ENCODE results near the gene TMEM50B. TPM values are rescaled to one million over a fixed set of nuclear protein-coding genes. Genes with fewer than 3 reads are reported as not detected.
A peak's percentile ranks its signal among the peaks of the same experiment; 100 is the strongest.

The TMEM50B gene
- total and polyA plus RNA-seq, 2 experiments from 2014 or later, result 73.1 to 88.0 TPM

DNA sequence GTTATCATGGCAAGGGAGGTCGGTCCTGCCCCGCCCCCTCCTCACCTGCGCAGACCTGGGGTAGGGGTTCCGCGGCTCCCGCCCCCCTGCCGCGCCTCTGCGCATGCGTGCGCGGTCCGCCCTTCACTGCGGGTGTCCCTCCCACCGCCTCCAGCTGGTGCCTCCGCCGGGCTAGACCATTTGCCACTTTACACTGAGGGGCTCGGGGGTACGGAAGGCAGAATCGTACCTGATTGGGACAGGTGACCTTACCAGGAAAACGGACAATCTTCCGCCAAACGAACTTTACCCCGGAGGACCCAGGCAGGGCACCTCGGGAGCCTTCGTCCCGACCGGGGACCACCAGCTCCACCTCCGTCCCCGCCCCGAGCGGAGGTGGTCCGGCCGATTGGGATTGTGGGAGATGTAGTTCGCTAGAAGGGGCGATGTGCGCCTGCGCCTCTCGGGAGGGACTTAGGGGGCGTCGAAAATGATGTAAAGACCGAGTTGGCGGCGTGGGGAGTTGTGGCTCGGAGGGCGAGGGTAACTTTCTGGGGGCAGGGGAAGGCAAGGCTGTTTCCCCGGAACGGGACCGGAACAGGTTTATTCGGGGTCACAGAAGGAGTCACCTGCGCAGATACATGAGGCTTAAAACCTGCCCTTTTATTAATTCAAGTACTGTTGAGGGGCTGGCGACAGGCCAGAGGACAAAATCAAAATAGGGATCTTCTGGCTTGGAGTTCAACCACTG lies 11.8 kb upstream of the TMEM50B start, which contains the start of gene DNAJC28:
TSS of gene DNAJC28 (minus strand) at position 344 of the 730 bp plus-strand sequence. CDS start 2,323 bp downstream, outside the sequence.
- Histone ChIP-seq H3K4me3 (peak within 1 kb of the TSS; percentile 66), H3K27me3 (no peaks in the 10 kb centered on the region), H4K20me1 (ENCODE audit: insufficient read depth, poor library complexity, severe bottlenecking) (no peaks in the 10 kb centered on the region), H3K27ac (peak within 1 kb of the TSS; percentile 71), H3K9me2 (replicated peaks; ENCODE audit: insufficient read depth) (no peaks in the 10 kb centered on the region), H3K9me3 (ENCODE audit: low read depth) (no peaks in the 10 kb centered on the region), H3K79me2 (peaks cover 3% of the 10 kb centered on the region), H3K4me1 (ENCODE audit: insufficient read depth) (peaks cover 4% of the 10 kb centered on the region), H2AFZ (peak within 1 kb of the TSS; percentile 80), H3K4me2 (peak within 1 kb of the TSS; percentile 88), H3K36me3 (replicated peaks; ENCODE audit: insufficient read depth, low read depth) (no peaks in the 10 kb centered on the region)
- WGBS (ENCODE audit: low lambda C conversion rate, missing lambda C conversion rate), result under 1% methylated on average over 52 of the region's 52 CpGs
- TF ChIP-seq, protein P1, sequence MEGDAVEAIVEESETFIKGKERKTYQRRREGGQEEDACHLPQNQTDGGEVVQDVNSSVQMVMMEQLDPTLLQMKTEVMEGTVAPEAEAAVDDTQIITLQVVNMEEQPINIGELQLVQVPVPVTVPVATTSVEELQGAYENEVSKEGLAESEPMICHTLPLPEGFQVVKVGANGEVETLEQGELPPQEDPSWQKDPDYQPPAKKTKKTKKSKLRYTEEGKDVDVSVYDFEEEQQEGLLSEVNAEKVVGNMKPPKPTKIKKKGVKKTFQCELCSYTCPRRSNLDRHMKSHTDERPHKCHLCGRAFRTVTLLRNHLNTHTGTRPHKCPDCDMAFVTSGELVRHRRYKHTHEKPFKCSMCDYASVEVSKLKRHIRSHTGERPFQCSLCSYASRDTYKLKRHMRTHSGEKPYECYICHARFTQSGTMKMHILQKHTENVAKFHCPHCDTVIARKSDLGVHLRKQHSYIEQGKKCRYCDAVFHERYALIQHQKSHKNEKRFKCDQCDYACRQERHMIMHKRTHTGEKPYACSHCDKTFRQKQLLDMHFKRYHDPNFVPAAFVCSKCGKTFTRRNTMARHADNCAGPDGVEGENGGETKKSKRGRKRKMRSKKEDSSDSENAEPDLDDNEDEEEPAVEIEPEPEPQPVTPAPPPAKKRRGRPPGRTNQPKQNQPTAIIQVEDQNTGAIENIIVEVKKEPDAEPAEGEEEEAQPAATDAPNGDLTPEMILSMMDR (IDR thresholded peaks at IDR 0.05; ENCODE audit: poor library complexity), result no peak
- TF ChIP-seq EZH2phosphoT487 (IDR thresholded peaks at IDR 0.05; ENCODE audit: low read depth, severe bottlenecking, unreplicated experiment) (no peak), EZH2 (IDR thresholded peaks at IDR 0.05; ENCODE audit: borderline replicate concordance) (no peak)
- DNase-seq (ENCODE audit: low spot score), result peak; percentile 97

DNA sequence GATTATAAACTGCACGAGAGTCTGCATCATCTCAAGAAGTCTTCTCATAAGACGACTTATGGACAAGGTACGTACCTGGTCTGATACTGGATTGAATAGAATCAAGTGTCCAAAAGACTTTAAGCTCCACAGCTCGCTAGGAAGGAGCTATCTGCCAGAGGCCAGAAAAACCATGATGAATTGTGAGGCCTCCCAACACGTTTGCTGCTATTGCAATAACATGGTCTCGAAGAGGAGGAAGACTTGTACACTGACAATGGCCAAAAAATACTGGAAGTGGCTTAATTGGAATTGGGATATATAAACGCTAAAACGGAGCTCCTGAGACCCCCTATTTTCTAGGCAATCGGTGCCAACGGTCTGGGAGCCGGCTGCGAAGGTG lies 11.2 kb upstream of the TMEM50B start:
- TF ChIP-seq EZH2 (IDR thresholded peaks at IDR 0.05; ENCODE audit: borderline replicate concordance), result no peak
- TF ChIP-seq, protein P1 (IDR thresholded peaks at IDR 0.05; ENCODE audit: poor library complexity), result no peak
- TF ChIP-seq EZH2phosphoT487 (IDR thresholded peaks at IDR 0.05; ENCODE audit: low read depth, severe bottlenecking, unreplicated experiment), result no peak
- 28% methylated on average over 10 of the region's 12 CpGs for WGBS (ENCODE audit: low lambda C conversion rate, missing lambda C conversion rate)
- H3K27me3 ChIP-seq, result no peaks in the 10 kb centered on the region
- H3K9me2 ChIP-seq (replicated peaks; ENCODE audit: insufficient read depth), result no peaks in the 10 kb centered on the region
- no peaks in the 10 kb centered on the region for H3K36me3 ChIP-seq (replicated peaks; ENCODE audit: insufficient read depth, low read depth)
- peak overlapping the region; percentile 80 for H2AFZ ChIP-seq
- H3K4me1 ChIP-seq (ENCODE audit: insufficient read depth), result peaks cover 4% of the 10 kb centered on the region
- H3K4me2 ChIP-seq, result peak overlapping the region; percentile 88
- peak overlapping the region; percentile 66 for H3K4me3 ChIP-seq
- DNase-seq (ENCODE audit: low spot score), result peak; percentile 13
- no peak overlapping the region for H3K27ac ChIP-seq
- no peaks in the 10 kb centered on the region for H4K20me1 ChIP-seq (ENCODE audit: insufficient read depth, poor library complexity, severe bottlenecking)
- no peaks in the 10 kb centered on the region for H3K9me3 ChIP-seq (ENCODE audit: low read depth)
- peaks cover 3% of the 10 kb centered on the region for H3K79me2 ChIP-seq

DNA sequence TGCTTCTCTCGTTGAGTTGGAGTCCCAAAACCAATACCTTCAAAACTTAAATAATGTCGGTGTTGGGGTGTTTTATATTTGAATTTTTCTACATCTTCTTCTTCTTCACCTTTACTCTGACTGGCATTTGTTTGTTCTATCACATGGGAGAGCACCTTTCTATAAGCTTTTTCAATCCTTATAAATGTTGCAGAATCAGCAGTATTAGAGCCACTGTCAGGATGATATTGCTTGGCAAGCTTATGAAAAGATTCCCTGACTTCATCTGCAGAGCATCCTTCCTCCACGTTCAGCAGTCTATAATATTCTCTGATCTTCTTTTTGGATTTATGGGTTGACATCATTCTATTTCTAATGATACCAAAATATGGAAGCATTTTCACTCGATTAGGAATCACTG lies 9.2 kb upstream of the TMEM50B start:
- Histone ChIP-seq H3K36me3 (replicated peaks; ENCODE audit: insufficient read depth, low read depth) (no peaks in the 10 kb centered on the region), H2AFZ (no peak overlapping the region), H3K9me2 (replicated peaks; ENCODE audit: insufficient read depth) (no peaks in the 10 kb centered on the region), H3K79me2 (peaks cover 3% of the 10 kb centered on the region), H3K4me3 (no peak overlapping the region), H3K27ac (no peak overlapping the region), H3K9me3 (ENCODE audit: low read depth) (no peaks in the 10 kb centered on the region), H3K27me3 (no peaks in the 10 kb centered on the region), H3K4me1 (ENCODE audit: insufficient read depth) (peaks cover 4% of the 10 kb centered on the region), H3K4me2 (no peak overlapping the region), H4K20me1 (ENCODE audit: insufficient read depth, poor library complexity, severe bottlenecking) (no peaks in the 10 kb centered on the region)
- WGBS (ENCODE audit: low lambda C conversion rate, missing lambda C conversion rate), result 94% methylated on average over 4 of the region's 4 CpGs
- DNase-seq (ENCODE audit: low spot score), result no peak
- TF ChIP-seq EZH2 (IDR thresholded peaks at IDR 0.05; ENCODE audit: borderline replicate concordance) (no peak), EZH2phosphoT487 (IDR thresholded peaks at IDR 0.05; ENCODE audit: low read depth, severe bottlenecking, unreplicated experiment) (no peak)
- TF ChIP-seq, protein P1 (IDR thresholded peaks at IDR 0.05; ENCODE audit: poor library complexity), result no peak

Data from hepatocyte (in vitro differentiated cells).